ENCODE results near the gene NFATC1.

Gene NFATC1

GRCh38 chr18:79508565-79509535, 113.1 kb downstream of the NFATC1 start:
- ATAC-seq (no peak), DNase-seq (no peak)

GRCh38 chr18:79509536-79509930, 113.8 kb downstream of the NFATC1 start:
- ATAC-seq: no peak
- no peak for DNase-seq

- no peak for ATAC-seq
- DNase-seq: no peak
These were observed 114.4 kb downstream of the NFATC1 start for GRCh38 chr18:79510046-79510685.

- DNase-seq: no peak
- no peak for ATAC-seq
These were observed 115.1 kb downstream of the NFATC1 start for GRCh38 chr18:79510731-79511241.

GRCh38 chr18:79511271-79511670, 115.5 kb downstream of the NFATC1 start:
- ATAC-seq (no peak), DNase-seq (peak; percentile 3)

- peak; percentile 3 for DNase-seq
- ATAC-seq: no peak
These were observed 116.1 kb downstream of the NFATC1 start for GRCh38 chr18:79511671-79512301.

- ATAC-seq (no peak), DNase-seq (peak; percentile 3)
These were observed 117.0 kb downstream of the NFATC1 start for GRCh38 chr18:79512461-79513380.

- peak; percentile 21 for DNase-seq
- no peak for ATAC-seq
These were observed 117.8 kb downstream of the NFATC1 start for GRCh38 chr18:79513381-79514081.

- DNase-seq: peak; percentile 8
- no peak for ATAC-seq
These were observed 119.6 kb downstream of the NFATC1 start for GRCh38 chr18:79515331-79515730.

GRCh38 chr18:79515944-79516351, 120.2 kb downstream of the NFATC1 start:
- DNase-seq (peak; percentile 7), ATAC-seq (no peak)

GRCh38 chr18:79516441-79516931, 120.8 kb downstream of the NFATC1 start:
- DNase-seq (peak; percentile 32), ATAC-seq (peak; percentile 45)

GRCh38 chr18:79517341-79517740, 121.6 kb downstream of the NFATC1 start:
- peak; percentile 70 for DNase-seq

GRCh38 chr18:79518028-79518682, 122.4 kb downstream of the NFATC1 start:
- ATAC-seq (no peak), DNase-seq (peak; percentile 16)

More at GRCh38 chr18:79517341-79517740, 121.6 kb downstream of the NFATC1 start:
- ATAC-seq: peak; percentile 45

GRCh38 chr18:79518683-79519128, 123.0 kb downstream of the NFATC1 start:
- DNase-seq (no peak), ATAC-seq (no peak)

- DNase-seq: peak; percentile 62
- no peak for ATAC-seq
These were observed 124.2 kb downstream of the NFATC1 start for GRCh38 chr18:79519751-79520477.

- DNase-seq (peak; percentile 15), ATAC-seq (no peak)
These were observed 125.0 kb downstream of the NFATC1 start for GRCh38 chr18:79520478-79521390.

GRCh38 chr18:79521416-79522205, 125.9 kb downstream of the NFATC1 start:
- DNase-seq (no peak), ATAC-seq (no peak)

All from stimulated activated naive CD8-positive, alpha-beta T cell treated with anti-CD3 and anti-CD28 coated beads, Interleukin-15, Interleukin-2, amounts not matched to agents 100 U/mL and 50 U/mL, for 24 hours (primary cell).